Colonic mucosa (tissue), 4 donors: Measurements from ENCODE around the gene IL23A. TPM values are rescaled to one million over a fixed set of nuclear protein-coding genes. Genes with fewer than 3 reads are reported as not detected.

Experiments used
- DNase-seq: peaks from one replicate; pipeline ENCODE4 v3.0.0-alpha.2; 2020
- H3K27ac ChIP-seq: fragments of 200-600 bp; one replicate; pipeline ENCODE4 v1.8.0; 2021
- H3K27me3 ChIP-seq: fragments of 200-600 bp; one replicate; pipeline ENCODE4 v1.8.0; 2021
- H3K36me3 ChIP-seq: fragments of 200-600 bp; one replicate; pipeline ENCODE4 v1.8.0; 2021
- H3K4me1 ChIP-seq: fragments of 200-600 bp; one replicate; pipeline ENCODE4 v1.8.0; 2021; ENCODE audit warnings: mild to moderate bottlenecking
- H3K4me3 ChIP-seq: fragments of 200-600 bp; one replicate; pipeline ENCODE4 v1.8.0; 2021
- H3K9ac ChIP-seq, 2 donors: one replicate each; pipeline ENCODE4 v1.7.0; 2013; ENCODE audit warnings: control low read depth in 2 of 2, low read depth in 2 of 2, low read length in 2 of 2
- H3K9me3 ChIP-seq: fragments of 200-600 bp; one replicate; pipeline ENCODE4 v1.8.0; 2021
- intact Hi-C: fragments of 100-400 bp; cut with DNase I; formaldehyde crosslinking; loops from one replicate; pipeline ENCODE4 v1.14.1; 2022
- total RNA-seq, 2 donors: library from RNA; stranded (reverse); fragmentation: NEBNext Ultra II Directional in 1 of 2; extraction: Animal tissue kit (Norgen Biotek cat#: 25700) in 1 of 2; gene quantifications; one replicate each; pipeline ENCODE4 v1.2.1, GENCODE V29; 2021
- TF ChIP-seq, protein P1 (sequence below): fragments of 200-600 bp; IDR thresholded peaks from one replicate; pipeline ENCODE4 v1.8.0; 2022; ENCODE audit warnings: antibody characterized with exemption, mild to moderate bottlenecking
- donor health status: healthy.
- donor health status: DM: no; HTN: no; CAD: no.
- donor health status: DM: no; HTN: no; CAD: no.

IL23A gene
- total RNA-seq, 2 donors from 2014 or later: 0.27 TPM; not detected in 1

DNA sequence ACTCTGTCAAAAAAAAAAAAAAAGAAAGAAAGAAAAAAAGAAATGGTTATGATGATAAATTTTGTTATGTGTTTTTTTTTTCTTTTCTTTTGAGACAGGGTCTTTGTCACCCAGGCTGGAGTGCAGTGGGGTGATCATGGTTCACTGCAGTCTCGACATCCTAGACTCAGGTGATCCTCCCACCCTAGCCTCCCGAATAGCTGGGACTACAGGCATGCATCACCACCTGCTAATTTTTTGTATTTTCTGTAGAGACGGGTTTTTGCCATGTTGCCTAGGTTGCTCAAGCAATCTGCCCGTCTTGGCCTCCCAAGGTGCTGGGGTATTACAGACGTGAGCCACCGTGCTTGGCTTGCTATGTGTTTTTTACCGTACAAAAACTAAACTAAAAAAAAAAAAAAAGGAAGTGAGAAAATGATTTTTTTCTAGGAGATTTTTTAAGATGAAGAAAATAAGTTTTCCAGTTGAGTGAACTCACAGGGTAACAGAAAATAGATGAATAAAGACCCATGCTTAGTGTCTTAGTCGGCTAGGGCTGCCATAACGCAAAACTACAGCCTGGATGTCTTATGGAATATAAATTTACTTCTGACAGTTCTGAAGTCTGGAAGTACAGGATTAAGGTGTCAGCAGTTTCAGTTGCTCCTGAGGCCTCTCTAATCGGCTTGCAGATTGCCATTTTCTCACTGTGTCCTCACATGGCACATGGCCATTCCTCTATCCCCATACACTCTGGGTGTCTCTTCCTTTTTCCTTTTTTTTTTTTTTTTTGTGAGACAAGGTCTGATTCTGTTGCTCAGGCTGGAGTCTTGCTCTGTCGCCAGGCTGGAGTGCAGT lies 37.1 kb downstream of the IL23A start:
- intact Hi-C loops: no loop called here

DNA sequence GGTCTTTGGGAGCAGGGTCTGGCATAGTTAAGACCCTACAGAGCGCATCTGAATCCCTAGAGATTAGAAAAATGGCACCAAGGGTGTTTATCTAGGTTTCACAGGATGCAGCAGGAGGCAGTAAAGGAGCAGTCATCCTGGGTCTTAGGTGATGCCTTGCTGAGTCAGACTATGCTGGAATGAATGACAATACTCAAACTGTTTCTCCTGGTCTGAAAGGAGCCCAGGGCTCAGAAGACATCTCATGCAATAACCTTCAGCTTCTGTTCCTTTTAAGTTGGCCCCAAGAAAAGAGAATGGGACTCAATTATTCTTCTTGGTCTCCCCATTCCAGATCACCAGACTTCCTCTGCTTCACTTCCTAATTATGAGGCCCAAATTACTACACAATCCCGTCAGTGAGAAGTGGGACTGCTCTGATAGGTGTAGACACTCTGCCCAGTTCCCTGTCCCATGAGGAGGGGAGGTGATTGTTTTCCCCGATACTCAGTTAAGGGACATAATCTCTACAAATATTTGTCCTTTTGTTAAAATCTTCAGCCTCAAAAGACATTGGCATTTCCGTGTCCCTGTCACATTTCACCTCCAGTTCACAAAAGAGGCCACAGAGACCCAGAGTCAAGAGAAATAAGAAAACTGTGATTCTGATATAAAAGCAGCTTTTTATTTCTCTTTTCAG lies 38.8 kb downstream of the IL23A start:
- H3K4me1 ChIP-seq: no peaks in the 10 kb centered on the region
- H3K27me3 ChIP-seq: no peaks in the 10 kb centered on the region
- no peaks in the 10 kb centered on the region for H3K9me3 ChIP-seq
- DNase-seq: no peak
- H3K27ac ChIP-seq: no peak overlapping the region
- no peak overlapping the region for H3K9ac ChIP-seq
- TF ChIP-seq, protein P1, sequence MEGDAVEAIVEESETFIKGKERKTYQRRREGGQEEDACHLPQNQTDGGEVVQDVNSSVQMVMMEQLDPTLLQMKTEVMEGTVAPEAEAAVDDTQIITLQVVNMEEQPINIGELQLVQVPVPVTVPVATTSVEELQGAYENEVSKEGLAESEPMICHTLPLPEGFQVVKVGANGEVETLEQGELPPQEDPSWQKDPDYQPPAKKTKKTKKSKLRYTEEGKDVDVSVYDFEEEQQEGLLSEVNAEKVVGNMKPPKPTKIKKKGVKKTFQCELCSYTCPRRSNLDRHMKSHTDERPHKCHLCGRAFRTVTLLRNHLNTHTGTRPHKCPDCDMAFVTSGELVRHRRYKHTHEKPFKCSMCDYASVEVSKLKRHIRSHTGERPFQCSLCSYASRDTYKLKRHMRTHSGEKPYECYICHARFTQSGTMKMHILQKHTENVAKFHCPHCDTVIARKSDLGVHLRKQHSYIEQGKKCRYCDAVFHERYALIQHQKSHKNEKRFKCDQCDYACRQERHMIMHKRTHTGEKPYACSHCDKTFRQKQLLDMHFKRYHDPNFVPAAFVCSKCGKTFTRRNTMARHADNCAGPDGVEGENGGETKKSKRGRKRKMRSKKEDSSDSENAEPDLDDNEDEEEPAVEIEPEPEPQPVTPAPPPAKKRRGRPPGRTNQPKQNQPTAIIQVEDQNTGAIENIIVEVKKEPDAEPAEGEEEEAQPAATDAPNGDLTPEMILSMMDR: no peak
- H3K4me3 ChIP-seq: no peak overlapping the region
- intact Hi-C loops: no loop called here
- H3K36me3 ChIP-seq: no peaks in the 10 kb centered on the region

More for the DNA sequence above, 37.1 kb downstream of the IL23A start:
- Histone ChIP-seq H3K27me3 (no peaks in the 10 kb centered on the region), H3K27ac (no peak overlapping the region), H3K4me1 (no peaks in the 10 kb centered on the region), H3K4me3 (no peak overlapping the region), H3K9me3 (no peaks in the 10 kb centered on the region), H3K36me3 (no peaks in the 10 kb centered on the region), H3K9ac (no peak overlapping the region)
- TF ChIP-seq, protein P1: no peak
- DNase-seq: no peak

- Histone ChIP-seq H3K27me3 (no peaks in the 10 kb centered on the region), H3K27ac (no peak overlapping the region), H3K4me1 (no peaks in the 10 kb centered on the region), H3K4me3 (no peak overlapping the region), H3K36me3 (no peaks in the 10 kb centered on the region), H3K9me3 (no peaks in the 10 kb centered on the region), H3K9ac (no peak overlapping the region)
- TF ChIP-seq, protein P1: no peak
- intact Hi-C loops: no loop called here
- no peak for DNase-seq
Observed at GRCh38 chr12:56377989-56378316, 39.3 kb downstream of the IL23A start.

- no peak overlapping the region for H3K27ac ChIP-seq
Observed at GRCh38 chr12:56382611-56383010, 43.9 kb downstream of the IL23A start.

DNA sequence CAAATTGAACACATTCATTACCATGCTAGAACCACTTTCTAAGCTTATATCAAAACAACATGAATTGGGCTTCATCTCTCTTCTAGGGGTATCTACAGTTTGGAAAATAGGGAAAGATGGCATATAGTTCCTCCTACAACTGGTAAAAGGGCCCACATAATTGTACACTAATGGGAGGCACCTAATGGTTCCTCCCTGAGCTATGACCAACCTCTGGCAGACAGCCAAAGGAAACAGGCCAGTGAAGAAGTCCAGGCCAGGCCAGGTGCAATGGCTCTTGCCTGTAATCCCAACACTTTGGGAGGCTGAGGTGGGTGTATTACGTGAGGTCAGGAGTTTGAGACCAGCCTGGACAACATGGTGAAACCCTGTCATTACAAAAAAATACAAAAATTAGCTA lies 47.2 kb downstream of the IL23A start:
- Histone ChIP-seq H3K9me3 (no peaks in the 10 kb centered on the region), H3K36me3 (no peaks in the 10 kb centered on the region), H3K4me1 (no peaks in the 10 kb centered on the region), H3K27ac (no peak overlapping the region), H3K27me3 (no peaks in the 10 kb centered on the region), H3K9ac (no peak overlapping the region), H3K4me3 (no peak overlapping the region)
- intact Hi-C loops: no loop called here
- no peak for DNase-seq
- TF ChIP-seq, protein P1: no peak

More at GRCh38 chr12:56382611-56383010, 43.9 kb downstream of the IL23A start:
- H3K4me1 ChIP-seq: no peaks in the 10 kb centered on the region
- H3K27me3 ChIP-seq: no peaks in the 10 kb centered on the region
- H3K9me3 ChIP-seq: no peaks in the 10 kb centered on the region
- no peak overlapping the region for H3K4me3 ChIP-seq
- no peaks in the 10 kb centered on the region for H3K36me3 ChIP-seq
- TF ChIP-seq, protein P1: no peak
- DNase-seq: no peak
- intact Hi-C loops: no loop called here
- no peak overlapping the region for H3K9ac ChIP-seq
